HG03159 (cell line): ENCODE data around the gene CRAT.
A peak's percentile ranks its signal among the peaks of the same experiment; 100 is the strongest.
"Not testable (repeated sequence)": the region's sequence is repeated elsewhere in the genome, so short reads cannot be mapped to it uniquely, and the experiment has no call there.

ENCODE experiments used
- ATAC-seq: cut with Tn5 transposase; IDR thresholded peaks from one replicate; pipeline ENCODE4 v1.9.1; 2021; ENCODE audit warnings: mild to moderate bottlenecking, moderate library complexity; ENCODE audit not compliant: unreplicated experiment

CRAT gene

DNA sequence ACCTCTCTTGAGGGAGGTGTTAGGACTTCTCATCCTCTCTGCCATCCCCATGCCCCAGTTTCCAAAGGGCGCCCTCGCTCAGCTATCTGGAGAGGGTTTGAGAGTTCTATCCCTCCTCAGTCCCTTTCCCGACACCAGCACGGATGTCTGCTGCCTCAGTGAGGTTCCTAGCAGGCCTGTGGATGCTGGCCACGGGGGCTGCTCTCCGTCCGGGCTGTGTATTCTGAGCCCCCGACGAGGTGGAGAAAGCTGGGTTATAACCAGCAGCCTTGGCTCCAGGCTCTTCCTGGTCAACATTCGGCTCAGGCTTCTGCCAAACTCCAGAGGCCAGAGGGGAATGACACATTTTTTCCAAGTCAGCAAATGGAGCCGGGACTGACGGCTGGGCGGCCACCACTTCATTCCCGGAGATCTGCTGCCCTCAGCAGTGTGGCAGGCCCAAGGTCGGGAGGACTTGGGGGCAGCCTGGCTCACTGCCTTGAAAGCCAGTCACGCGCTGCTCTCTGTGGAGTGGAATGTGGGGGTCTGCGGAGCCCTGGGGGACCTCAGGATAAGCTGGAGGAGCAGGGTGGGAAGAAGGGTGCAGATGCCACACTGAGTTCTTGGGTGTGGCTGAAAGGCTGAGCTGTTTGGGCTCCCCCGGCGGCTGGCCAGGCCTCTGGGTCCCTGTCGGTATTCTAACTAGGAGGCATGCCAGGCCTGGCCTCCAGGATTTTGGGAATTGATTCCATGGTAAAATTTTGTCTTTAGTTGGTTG lies 28.1 kb upstream of the CRAT start:
- no peak for ATAC-seq

DNA sequence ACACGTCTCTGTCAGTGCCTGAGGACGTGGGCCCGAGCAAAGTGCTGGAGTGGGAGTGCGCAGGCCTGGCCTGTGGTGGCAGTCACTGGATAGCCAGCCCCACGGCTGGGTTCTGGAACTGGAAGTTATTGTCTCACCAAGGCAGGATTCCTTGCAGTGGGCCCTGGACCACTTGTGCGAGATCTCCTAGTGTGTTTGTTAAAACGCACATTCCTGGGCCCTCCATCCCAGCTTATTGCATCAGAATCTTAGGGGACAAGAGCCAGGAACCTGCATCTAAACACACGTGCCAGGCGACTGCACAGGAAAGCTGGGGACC lies 27.5 kb upstream of the CRAT start:
- ATAC-seq: no peak

DNA sequence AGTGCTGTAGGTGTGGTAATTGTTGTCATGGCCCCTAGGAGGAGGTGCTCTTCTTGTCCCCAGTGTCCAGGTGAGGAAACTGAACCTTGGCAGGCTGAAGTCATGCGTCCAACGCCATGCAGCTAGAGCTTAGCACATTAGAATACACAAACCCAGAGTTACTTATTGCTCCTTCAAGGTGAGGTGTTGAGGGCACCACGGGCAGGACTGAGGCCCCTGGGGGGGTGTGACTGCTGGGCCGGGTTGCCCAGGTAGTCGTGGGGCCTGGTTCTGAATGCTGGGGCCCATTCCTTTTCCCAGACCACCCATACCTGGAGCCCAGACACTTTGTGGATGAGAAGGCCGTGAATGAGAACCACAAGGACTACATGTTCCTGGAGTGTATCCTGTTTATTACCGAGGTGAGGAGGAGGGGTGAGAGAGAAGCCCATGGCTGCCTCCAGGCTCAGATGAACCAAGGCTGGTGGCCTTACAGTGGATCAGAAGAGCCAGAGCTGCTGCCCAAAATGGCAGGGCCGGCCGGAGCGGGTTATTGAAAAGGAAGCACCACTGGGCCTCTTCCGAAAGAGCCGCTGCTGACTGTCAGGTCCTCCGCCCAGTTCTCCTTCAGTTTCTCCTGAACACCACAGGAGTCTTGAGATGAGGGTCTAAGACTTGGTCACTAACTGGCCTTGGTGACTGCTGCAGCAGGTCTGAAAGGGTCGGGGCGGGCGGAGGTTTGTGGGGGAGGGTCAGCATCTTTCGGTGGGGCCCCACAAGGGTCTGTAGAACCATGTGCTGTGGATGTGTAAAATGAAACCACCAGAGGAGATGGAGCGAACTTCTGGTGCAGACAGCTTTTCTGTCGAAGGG lies 26.9 kb upstream of the CRAT start:
- ATAC-seq: no peak

DNA sequence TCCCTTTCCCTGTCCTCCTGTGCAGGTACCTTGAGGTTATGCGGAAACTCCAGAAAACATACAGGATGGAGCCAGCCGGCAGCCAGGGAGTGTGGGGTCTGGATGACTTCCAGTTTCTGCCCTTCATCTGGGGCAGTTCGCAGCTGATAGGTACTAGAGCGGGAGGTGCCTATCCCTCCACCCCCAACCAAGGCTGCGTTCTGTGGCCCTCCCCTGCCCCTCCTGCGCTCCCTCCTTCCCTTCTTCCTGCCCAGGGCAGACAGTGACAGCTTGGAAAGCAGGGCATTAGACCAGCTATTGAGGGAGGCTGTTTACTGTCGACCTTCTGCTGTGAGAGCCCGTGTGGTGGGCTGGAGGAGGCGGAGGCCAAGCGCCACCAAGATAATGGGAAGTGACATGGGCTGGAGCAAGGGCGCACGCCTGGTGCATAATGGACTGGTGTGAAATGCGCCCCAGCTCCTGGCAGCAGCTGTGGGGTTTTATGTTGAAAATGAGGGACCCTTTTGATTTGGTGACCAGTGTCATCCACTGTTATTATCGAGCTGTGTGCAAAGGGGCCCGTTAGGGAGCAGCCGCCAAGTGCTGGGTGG lies 25.9 kb upstream of the CRAT start:
- no peak for ATAC-seq

DNA sequence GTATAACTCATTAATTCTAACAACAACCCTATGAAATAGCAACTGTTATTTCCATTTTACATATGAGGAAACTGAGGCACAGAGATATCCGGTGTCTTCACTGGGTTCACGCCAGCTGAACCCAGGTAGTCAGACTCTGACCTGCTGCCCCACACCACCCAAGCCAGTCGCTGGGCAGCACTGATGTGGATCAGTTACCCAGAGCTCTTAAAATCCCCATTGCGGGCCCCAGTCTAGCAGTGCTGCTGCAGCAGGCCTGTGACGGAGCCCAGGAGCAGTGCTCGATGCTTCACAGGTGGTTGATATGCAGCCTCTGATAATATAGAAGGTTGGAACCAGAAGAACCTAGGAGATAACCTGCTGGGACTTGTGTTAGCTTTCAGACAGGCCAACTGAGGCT lies 24.9 kb upstream of the CRAT start:
- ATAC-seq: no peak

DNA sequence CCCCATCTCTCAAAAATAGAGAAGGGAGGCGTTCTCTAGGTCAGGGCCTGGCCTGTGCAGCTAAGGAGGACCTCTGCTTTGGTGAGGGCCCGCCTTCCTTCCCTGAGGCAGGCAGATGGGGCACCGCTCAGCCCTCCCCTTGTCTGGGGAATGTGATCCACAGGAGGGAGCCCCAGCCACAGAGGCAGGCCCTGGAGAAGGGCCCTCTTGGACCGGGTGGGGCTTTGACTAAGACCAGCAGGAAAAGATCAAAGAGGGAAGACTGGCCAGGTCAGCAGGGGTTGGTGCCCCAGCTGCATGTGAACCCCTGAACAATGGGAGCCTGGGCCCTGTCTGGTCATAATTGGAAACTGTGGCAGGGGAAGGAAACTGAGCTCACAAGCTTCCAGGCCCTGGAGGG lies 22.5 kb upstream of the CRAT start:
- no peak for ATAC-seq

DNA sequence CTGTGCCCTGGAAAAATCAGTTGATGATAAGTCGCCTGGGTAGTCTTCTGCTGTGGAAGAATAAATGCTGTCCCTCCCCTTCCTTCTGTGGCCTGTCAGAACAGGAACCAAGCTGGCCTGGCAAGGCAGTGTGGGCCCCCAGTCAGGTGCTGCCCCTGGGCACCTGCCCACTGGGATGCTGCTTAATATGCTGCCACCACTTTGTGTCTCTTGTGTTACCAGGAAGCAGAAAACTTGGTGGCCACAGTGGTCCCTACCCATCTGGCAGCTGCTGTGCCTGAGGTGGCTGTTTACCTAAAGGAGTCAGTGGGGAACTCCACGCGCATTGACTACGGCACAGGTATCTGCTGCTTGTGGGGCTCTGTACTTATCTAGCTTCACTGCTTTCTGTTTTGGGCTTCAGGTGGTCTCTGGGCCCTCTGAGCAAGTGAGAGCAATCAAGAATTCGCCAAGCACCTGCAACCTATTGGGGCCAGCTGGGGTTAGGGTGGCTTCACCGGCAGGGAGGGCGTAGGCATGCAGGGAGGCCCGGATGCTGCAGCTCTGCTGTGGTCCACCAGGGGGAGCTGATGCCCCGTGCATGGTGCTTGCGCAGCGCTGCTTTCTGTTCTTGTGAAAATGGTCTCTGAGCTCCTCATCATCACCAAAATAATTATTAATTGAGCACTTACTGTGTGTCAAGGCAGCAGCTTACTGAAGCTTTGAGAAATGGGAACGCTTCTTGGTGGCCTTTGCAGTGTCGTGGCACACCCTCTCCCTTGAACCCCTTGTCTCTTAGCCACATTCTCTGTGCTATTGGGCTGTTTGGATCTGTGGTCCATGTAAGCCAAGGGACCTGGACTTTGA lies 20.9 kb upstream of the CRAT start:
- peak; percentile 60 for ATAC-seq

DNA sequence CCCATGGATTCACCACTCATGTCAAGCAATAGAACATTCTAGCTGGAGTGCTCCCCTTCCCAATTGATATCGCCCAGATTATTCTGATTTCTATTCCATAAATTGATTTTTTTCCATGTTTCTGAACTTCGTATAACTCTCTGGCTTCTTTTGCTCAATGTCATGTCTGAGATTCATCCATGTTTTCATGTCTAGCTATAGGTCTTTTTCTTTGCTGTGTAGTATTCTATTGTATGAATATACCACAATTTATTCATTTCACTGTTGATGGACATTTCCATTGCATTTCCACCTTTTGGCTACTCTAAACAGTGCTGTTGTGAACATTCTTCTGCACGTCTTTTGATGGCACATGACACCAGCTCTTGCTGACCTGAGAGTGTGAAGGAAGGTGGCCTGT lies 20.2 kb upstream of the CRAT start:
- ATAC-seq: no peak

DNA sequence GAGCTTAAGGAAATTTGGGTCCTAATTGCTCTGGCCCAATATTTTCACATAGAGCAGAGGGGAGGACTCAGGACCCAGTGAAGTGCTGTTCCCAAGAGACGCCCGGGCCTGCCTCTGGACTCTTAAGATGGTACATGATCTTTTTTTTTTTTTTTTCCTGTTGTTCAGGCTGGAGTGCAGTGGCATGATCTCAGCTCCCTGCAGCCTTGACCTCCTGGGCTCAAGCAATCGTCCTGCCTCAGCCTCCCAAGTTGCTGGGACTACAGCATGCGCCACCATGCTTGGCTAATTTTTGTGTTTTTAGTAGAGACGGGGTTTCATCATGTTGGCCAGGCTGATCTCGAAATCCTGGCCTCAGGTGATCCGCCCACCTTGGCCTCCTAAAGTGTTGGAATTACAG lies 19.7 kb upstream of the CRAT start:
- not testable (repeated sequence) for ATAC-seq

DNA sequence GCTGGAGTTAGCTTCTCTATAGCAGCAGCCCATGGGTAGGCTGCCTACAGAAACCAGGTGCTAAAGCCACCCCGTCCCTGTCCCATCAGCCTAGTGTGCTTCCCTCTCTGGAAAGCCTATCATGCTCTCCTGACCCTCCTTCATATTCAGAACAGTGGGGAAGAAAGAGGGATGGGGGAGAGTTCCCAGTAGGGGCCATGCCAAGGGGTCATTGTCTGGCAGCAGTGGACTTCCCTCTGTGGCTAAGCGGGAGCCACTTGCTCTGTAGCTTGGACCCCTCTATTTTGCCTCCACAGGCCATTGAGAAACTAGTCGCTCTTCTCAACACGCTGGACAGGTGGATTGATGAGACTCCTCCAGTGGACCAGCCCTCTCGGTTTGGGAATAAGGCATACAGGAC lies 18.1 kb upstream of the CRAT start:
- no peak for ATAC-seq

DNA sequence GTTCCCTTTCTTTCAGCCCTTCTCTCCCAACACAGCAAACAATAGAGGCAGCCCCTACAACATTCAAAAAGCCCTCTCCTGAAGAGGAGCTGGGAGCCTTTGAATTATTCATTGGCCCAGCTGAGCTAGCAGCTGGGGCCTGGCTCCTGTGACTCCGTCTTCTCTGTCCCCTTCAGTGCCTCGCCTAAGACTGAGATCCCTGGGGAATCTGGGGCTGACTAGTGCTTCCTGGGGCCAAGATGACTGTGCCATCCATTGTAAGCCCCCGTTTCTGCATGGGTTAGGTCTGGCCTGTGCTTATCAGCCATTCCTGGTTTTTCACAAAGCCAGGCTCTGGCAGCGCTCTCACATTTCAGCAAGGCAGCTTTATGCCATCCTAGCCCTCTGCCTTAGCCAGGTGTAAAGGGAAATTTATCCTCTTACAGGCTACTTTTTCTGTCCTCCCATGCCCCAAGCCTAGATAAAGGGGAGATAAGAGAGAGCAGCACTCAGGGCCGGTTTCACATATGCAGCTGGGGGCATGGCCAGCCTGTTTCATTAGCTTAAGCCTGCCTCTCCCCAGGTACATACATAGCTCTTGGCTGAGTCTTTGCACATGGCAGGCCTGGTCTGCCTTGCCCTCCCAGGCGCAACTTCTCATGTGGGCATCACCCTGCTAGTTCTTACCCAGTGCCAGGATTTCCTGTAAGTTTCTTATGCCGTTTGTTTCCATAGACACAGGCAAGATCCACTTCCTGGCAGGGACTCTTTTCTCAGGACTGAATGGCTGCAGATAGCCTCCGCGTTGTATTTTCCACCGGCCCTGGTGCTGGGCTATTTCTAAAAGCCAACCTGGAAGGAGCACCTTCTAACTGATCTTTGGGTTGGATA lies 16.4 kb upstream of the CRAT start:
- no peak for ATAC-seq

DNA sequence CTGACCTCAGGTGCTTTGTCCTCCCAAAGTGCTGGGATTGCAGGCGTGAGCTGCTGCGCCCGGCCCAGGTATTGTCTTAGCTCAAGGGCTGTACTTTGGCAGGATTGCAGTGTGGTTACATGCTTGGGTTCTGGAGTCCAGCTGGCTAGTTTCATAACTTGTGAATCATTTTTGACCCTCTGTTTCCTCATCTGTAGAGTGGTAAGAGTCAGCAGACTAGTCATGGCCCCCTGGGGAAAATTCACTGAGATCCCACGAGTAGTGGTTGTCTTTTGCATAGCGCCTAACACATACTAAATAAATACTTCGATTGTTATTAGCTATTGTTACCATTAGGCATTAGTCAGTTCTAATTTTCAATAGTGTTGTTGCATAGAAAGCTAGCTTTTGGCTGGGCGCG lies 14.9 kb upstream of the CRAT start:
- ATAC-seq: no peak

DNA sequence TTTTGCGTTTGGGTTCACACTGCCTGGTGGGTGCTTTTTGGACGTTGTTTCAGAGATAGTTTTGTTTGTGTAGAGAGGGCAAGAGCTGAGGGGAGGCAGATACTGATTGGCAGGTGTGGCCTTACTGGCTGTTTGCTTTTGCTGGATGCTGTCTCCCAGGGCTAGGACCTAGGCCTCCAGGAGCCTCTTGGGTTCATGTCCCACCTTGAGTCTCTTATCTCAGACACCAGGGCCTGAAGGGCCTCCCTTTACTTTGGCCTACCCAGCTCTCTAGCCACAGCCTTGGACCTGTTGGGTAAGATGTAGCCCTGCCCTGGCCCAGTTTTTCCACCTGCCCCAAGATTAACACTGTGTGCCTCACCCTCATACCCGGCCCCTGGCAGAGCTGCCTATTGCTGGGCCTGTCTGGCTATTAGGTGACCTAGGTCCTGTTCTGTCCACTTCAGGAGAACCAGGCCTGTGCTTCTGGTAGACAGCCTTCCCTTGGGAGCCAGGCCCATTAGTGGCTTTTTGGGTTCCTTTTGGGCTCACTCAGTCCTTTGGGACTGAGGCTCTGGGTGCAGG lies 14.0 kb upstream of the CRAT start:
- ATAC-seq: no peak

DNA sequence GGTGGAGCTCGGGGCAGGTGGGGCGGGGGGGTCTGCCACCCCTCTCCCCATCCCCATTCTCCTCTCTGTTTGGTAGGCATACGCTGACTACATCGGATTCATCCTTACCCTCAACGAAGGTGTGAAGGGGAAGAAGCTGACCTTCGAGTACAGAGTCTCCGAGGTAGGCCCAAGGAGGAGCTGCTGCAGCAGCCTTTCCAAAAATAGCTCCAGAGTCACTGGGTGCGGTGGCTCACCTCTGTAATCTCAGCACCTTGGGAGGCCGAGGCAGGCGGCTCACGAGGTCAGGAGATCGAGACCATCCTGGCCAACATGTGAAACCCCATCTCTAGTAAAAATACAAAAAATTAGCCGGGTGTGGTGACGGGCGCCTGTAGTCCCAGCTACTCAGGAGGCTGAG lies 12.4 kb upstream of the CRAT start:
- not testable (repeated sequence) for ATAC-seq

DNA sequence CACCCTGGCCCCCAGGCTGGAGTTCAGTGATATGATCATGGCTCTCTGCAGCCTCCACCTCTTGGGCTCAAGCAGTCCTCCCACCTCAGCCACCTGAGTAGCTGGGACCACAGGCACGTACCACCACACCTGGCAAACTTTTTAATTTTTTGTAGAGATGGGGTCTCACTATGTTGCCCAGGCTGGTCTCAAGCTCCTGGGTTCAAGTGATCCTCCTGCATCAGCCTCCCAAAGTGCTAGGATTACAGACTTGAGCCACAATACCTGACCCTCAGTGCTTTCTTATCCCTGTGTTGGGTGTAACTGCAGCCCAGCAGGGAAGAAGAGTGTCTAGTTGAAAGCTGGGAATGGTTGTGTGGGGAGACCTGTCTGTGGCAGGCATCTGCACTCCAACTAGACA lies 11.5 kb upstream of the CRAT start:
- no peak for ATAC-seq

DNA sequence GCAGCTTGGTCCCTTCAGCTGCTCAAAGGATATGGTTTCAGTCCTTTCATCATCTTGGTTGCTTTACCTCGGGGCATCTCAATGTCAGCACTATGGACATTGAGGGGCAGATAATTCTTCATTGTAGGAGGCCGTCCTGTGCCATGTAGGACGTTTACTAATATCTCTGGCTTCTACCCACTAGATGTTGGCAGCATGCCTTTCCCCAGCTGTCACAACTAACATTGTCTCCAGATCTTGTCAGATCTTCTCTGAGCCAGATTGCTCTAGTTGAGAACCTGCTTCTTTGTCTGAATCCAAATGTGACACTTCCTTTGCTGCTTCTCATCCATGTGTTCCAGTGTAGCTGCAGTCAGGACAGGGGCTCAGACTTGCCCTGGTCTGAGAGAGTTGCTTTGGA lies 10.9 kb upstream of the CRAT start:
- no peak for ATAC-seq

DNA sequence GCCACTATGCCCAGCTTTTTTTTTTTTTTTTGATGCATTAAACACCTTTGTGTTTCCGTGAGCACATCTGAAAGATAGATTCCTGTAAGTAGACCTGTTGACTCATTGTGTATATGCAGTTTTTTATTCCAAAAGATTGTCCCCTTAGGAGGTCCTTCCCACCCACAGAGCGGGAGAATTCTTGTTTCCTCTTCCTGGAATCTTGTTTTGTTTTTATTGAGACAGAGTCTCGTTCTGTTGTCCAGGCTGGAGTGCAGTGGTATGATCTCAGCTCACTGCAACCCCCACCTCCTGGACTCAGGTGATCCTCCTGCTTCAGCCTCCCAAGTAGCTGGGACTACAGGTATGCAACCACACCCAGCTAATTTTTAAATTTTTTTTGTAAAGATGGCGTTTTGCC lies 8.2 kb upstream of the CRAT start:
- no peak for ATAC-seq

DNA sequence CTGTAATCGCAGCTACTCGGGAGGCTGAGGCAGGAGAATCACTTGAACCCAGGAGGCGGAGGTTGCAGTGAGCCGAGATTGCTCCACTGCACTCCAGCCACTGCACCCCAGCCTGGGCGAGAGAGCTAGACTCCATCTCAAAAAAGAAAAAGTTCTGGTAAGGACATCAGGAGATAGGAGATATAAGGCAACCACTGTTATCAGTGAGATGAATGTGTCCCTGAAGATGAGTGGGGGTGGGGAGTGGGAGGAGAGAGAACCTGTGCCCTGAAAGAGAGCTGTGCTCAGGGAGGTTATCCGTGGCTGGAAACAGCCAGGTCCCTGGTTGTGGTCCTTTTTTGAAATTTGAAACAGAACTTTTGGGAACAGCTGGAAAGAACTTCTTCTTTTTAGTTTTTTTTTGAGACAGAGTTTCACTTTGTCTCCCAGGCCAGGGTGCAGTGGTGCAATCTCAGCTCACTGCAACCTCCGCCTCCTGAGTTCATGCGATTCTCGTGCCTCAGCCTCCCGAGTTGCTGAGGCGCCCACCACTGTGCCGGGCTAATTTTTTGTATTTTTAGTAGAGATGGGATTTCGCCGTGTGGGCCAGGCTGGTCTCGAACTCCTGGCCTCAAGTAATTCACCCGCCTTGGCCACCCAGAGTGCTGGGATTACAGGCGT lies 3.2 kb upstream of the CRAT start:
- ATAC-seq: no peak

DNA sequence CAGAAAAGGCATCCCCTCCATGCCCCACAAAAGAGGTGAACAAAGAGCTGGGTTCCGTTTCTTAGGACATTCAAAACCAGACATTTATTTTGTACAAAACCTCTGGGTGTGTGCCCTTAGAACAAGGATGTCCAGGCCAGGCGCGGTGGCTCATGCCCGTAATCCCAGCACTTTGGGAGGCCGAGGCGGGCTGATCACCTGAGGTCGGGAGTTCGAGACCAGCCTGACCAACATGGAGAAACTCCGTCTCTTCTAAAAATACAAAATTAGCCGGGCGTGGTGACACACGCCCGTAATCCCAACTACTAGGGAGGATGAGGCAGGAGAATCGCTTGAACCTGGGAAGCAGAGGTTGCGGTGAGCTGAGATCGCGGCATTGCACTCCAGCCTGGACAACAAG lies 1.9 kb upstream of the CRAT start:
- not testable (repeated sequence) for ATAC-seq
